ENCODE measurements around the gene EML3. TPM values are rescaled to one million over a fixed set of nuclear protein-coding genes. Genes with fewer than 3 reads are reported as not detected.
A peak's percentile ranks its signal among the peaks of the same experiment; 100 is the strongest.

EML3 gene
- total RNA-seq, 1 experiment from 2014 or later: 43.7 TPM

- H3K9me3 Mint-ChIP-seq (ENCODE audit: unreplicated experiment): no peaks in the 10 kb centered on the region
- BruUV-seq (replicated peaks): no TSS peak
- H3K27me3 Mint-ChIP-seq (ENCODE audit: insufficient read depth, unreplicated experiment): no peaks in the 10 kb centered on the region
- H3K4me1 Mint-ChIP-seq (ENCODE audit: insufficient read depth, unreplicated experiment): peaks cover 73% of the 10 kb centered on the region
- ChIA-PET POLR2A (interaction anchor here (0.6 to 13.5 kb wide), 18 partner anchors 9 to 739 kb away, joined by 3 to 599 read pairs (median 5); partner anchors contain the start of genes AHNAK, B3GAT3, BSCL2 and C11orf98), CTCF (interaction anchor here (0.6 to 6.9 kb wide), 13 partner anchors 15 to 175 kb away, joined by 3 to 225 read pairs (median 5); partner anchors contain the start of gene AHNAK)
- DNase-seq (ENCODE audit: unreplicated experiment): peak; percentile 43
- intact Hi-C loops (cut with micrococcal nuclease): no loop called here
- H3K4me3 Mint-ChIP-seq (ENCODE audit: unreplicated experiment): peak overlapping the region; percentile 70
- peaks cover 54% of the 10 kb centered on the region for H3K36me3 Mint-ChIP-seq (ENCODE audit: insufficient read depth, unreplicated experiment)
- H3K27ac Mint-ChIP-seq (ENCODE audit: low read depth, unreplicated experiment): peak overlapping the region; percentile 95
- TF ChIP-seq, protein P1, sequence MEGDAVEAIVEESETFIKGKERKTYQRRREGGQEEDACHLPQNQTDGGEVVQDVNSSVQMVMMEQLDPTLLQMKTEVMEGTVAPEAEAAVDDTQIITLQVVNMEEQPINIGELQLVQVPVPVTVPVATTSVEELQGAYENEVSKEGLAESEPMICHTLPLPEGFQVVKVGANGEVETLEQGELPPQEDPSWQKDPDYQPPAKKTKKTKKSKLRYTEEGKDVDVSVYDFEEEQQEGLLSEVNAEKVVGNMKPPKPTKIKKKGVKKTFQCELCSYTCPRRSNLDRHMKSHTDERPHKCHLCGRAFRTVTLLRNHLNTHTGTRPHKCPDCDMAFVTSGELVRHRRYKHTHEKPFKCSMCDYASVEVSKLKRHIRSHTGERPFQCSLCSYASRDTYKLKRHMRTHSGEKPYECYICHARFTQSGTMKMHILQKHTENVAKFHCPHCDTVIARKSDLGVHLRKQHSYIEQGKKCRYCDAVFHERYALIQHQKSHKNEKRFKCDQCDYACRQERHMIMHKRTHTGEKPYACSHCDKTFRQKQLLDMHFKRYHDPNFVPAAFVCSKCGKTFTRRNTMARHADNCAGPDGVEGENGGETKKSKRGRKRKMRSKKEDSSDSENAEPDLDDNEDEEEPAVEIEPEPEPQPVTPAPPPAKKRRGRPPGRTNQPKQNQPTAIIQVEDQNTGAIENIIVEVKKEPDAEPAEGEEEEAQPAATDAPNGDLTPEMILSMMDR (IDR thresholded peaks at IDR 0.05; ENCODE audit: unreplicated experiment): no peak
These were observed 55.5 kb downstream of the EML3 start for GRCh38 chr11:62556875-62557631.

DNA sequence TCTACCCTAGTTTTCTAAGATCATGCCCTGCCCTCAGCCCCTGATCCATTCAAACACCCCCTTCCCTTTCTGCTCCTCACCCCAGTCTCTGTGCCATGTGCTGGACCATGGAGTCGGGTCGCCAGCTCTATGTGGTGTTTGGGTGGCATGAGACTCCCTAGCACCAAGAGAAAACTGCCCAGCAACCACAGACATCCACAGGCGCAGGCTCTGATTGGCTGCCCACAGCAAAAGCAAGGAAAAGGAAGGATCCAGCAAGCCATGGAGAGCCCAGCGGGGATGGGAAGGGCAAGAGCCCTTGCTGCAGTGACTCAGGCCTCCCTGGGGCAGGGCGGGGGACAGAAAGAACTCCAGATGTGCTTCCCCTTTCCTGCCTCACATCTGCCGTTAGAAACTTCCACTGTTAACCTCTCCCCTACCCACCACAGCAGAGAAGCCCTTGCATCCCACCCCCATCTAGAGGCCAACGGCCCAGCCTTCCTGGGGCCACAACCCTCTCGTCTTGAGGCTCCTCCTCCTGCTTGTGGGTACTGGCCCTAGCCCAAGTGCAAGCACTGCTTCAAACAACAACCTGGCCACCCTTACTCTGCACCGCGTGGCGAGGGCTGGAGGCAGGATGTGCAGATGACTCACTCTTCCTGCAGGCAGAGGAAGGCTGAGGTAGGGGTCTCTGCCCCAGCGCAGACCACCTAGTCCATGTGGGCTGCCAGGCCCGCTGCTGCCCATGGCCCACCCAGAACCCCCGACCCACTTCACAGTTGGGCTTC, 56.3 kb downstream of the EML3 start:
- TF ChIP-seq, protein P1 (IDR thresholded peaks at IDR 0.05; ENCODE audit: unreplicated experiment): no peak
- peak; percentile 97 for DNase-seq (ENCODE audit: unreplicated experiment)
- intact Hi-C loops (cut with micrococcal nuclease): no loop called here
- Mint-ChIP-seq H3K36me3 (ENCODE audit: insufficient read depth, unreplicated experiment) (peaks cover 48% of the 10 kb centered on the region), H3K27me3 (ENCODE audit: insufficient read depth, unreplicated experiment) (no peaks in the 10 kb centered on the region), H3K4me1 (ENCODE audit: insufficient read depth, unreplicated experiment) (peaks cover 66% of the 10 kb centered on the region), H3K27ac (ENCODE audit: low read depth, unreplicated experiment) (peak overlapping the region; percentile 95), H3K4me3 (ENCODE audit: unreplicated experiment) (peak overlapping the region; percentile 70), H3K9me3 (ENCODE audit: unreplicated experiment) (no peaks in the 10 kb centered on the region)
- CTCF ChIA-PET: interaction anchor here (1.0 to 6.9 kb wide), 11 partner anchors 13 to 162 kb away, joined by 3 to 225 read pairs (median 9); partner anchors contain the start of genes AHNAK and EEF1G
- BruUV-seq (replicated peaks): no TSS peak
- POLR2A ChIA-PET: interaction anchor here (0.6 to 13.5 kb wide), 19 partner anchors 13 to 739 kb away, joined by 3 to 599 read pairs (median 10); partner anchors contain the start of genes AHNAK, B3GAT3, C11orf98 and CSKMT

DNA sequence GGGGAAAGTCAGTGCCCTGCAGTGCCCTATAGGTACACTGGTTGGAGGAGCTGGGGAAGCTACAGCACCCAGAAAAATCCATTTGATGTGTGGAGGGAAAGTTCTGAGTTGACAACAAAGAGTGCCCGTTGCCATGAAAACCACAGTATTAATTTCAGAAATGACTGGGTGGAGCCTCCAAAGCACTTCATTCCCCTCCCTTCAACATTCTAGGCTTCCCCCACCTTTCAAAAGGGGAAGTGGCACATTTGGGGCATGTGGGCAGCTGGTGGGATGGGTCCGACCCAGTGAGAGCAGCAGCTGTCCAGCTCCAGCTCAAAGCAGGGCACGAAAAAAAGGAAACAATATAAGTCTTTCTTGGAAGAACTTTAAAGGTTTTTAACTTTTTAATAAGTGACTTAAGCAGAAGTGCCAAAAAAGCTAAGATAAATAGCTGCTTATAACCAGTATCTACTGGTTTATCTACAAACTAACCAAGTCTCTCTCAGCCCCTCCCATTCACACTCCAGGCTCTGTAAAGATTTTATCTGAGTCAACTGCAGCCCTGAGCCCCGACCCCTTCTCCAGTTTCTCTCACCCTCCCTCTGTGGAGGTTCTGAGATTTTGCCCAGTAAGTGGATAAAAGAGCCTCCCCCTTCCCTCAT, 57.0 kb downstream of the EML3 start:
- CTCF ChIA-PET: interaction anchor here (0.6 to 6.9 kb wide), 12 partner anchors 9 to 1118 kb away, joined by 3 to 87 read pairs (median 4); partner anchors contain the start of genes AHNAK and EEF1G
- DNase-seq (ENCODE audit: unreplicated experiment): peak; percentile 18
- intact Hi-C loops (cut with micrococcal nuclease): no loop called here
- no TSS peak for BruUV-seq (replicated peaks)
- Mint-ChIP-seq H3K27ac (ENCODE audit: low read depth, unreplicated experiment) (peak overlapping the region; percentile 95), H3K27me3 (ENCODE audit: insufficient read depth, unreplicated experiment) (no peaks in the 10 kb centered on the region), H3K4me3 (ENCODE audit: unreplicated experiment) (peak overlapping the region; percentile 70), H3K36me3 (ENCODE audit: insufficient read depth, unreplicated experiment) (peaks cover 41% of the 10 kb centered on the region), H3K4me1 (ENCODE audit: insufficient read depth, unreplicated experiment) (peaks cover 60% of the 10 kb centered on the region), H3K9me3 (ENCODE audit: unreplicated experiment) (no peaks in the 10 kb centered on the region)
- TF ChIP-seq, protein P1 (IDR thresholded peaks at IDR 0.05; ENCODE audit: unreplicated experiment): no peak
- POLR2A ChIA-PET: interaction anchor here (0.6 to 13.5 kb wide), 24 partner anchors 12 to 584 kb away, joined by 3 to 599 read pairs (median 10); partner anchors contain the start of genes AHNAK, B3GAT3, C11orf98 and CSKMT
